Raji (cell line): Measurements from ENCODE around the gene NRXN2.

Source experiments
- POLR2A ChIP-seq: IDR thresholded peaks from 2 replicates; pipeline ENCODE4 v1.6.1; 2011; ENCODE audit warnings: low read depth, low read length, control low read depth; ENCODE audit not compliant: insufficient read depth

The NRXN2 gene

GRCh38 chr11:64577202-64577601 is 145.8 kb downstream of the NRXN2 start:
- TF ChIP-seq POLR2A, result no peak

GRCh38 chr11:64572143-64572542 is 150.9 kb downstream of the NRXN2 start:
- TF ChIP-seq POLR2A, result no peak

GRCh38 chr11:64571410-64572091 is 151.4 kb downstream of the NRXN2 start:
- TF ChIP-seq POLR2A, result no peak

DNA sequence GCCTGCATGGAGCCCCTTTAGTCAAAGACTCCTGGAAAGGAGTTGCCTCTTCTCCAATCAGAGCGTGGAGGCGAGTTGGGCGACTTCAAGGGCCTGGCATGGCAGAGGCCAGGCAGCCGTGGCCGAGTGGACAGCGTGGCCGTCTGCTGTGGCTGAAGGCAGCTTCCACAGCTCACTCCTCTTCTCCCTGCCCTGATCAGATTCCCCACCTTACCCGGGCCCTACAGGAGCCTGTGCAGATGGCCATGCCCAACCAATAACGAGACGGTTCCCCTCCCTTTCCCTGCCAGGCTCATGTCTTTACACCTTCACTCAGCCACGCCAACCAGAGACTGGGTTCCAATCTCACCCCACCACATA is 152.0 kb downstream of the NRXN2 start:
- TF ChIP-seq POLR2A, result no peak

GRCh38 chr11:64570341-64570740 is 152.7 kb downstream of the NRXN2 start:
- TF ChIP-seq POLR2A, result no peak

- TF ChIP-seq POLR2A, result no peak
These were observed 153.6 kb downstream of the NRXN2 start for GRCh38 chr11:64569300-64569970.

- no peak for TF ChIP-seq POLR2A
These were observed 154.3 kb downstream of the NRXN2 start for GRCh38 chr11:64568584-64569140.

DNA sequence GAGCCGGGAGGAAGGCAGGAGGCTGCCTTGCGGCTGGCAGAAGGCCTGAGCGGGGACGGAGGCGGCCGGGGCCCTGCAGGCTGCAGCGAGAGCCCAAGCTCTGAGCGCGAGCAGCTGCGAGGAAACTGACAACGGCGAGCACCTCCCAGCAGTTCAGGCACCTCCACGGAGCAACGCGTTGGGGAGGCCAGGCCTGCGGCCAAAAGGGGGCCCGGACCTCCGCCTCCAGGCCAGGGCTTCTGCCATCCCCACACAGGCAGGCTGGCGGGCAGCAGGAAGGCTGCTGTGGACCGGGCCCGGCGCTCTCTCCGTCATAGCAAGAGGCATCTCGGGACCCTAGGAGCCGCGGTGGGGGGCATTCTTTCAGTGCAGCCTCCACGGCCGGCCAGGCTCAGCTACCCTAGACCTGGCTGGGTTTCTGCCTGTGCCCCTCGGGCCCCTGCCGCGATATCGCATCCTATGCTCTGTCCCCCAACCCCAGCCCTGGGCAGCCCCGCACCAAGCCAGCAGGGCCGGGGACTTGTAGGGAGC is 154.9 kb downstream of the NRXN2 start:
- TF ChIP-seq POLR2A, result no peak

GRCh38 chr11:64566915-64567891 is 155.8 kb downstream of the NRXN2 start:
- TF ChIP-seq POLR2A, result no peak

DNA sequence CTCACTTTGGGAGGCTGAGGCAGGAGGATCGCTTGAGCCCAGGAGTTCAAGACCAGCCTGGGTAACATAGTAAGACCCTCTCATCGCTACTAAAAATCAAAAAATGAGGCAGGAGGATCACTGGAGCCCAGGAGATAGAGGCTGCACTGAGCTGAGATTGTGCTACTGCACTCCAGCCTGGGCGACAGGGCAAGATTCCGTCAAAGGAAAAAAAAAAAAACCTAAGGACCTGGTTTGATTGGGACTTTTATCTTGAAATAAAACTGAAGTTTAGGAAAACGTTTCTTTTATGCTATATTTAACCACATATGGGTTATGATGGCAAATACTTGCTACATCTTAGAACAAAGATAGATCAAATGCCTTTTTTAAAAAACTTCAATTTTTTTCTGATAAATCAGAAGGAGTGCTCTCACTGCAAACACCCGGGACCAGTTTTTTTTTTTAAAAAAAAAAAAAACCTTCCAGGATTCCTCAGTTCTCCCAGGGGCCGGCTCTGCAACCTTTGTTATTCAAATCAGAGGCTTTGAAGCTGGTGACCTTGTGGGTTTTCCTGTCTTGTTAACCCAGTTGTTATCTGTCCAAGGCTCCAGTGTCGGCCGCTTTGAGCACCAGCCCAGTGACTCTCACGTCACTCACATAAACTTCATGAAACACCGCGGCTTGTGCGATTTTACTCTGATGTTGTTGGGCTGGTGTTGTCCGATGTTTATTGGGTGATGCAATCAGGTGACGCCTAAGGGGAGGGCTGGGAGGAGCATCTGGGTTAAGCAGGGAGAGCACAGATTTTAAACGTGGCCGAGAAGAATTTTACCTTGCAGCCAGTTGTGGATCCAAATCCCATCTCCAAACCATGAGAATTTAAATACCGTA is 156.7 kb downstream of the NRXN2 start:
- TF ChIP-seq POLR2A, result no peak

DNA sequence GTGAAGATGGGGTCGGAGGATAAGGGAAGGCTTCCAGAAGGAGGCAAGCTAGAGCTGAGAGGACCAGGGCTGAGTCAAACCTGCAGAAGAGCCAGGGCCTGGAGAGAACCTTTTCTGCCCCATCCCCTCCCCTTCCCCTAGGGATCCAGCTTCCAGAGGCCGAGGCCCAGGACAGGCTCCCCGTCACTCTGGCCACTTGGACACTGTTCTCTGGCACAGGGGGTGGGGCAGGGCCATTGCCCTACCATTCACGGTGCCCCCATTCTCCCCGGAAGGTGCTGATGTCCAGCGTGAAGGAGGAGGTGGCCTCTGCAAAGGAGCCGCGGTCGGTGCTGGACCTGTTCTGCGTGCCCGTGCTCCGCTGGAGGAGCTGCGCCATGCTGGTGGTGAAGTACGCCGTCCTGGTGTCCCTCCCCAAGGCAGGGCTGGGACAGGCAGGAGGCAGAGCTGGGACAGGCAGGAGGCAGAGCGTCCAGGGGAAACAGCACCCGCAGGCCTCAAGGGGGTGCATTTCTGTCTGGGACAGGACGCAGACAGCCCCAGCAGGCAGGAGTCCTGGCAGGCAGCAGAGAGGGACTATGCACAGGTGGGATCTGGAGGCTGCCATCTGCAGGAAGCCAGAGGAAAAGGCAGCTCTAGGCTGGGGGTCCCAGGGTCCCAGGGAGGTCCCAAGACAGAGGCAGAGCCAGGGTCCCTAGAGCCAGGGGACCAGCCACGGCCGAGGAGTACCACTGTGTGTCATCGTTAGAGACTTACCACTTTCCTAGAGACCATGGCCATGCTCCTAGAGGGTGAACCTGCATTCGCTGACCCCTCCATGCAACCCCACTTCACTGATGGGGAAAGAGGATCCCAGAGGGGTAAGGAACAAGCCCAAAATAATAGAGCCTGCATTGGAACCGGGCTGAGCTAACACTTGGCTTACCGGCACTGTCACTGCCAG is 157.8 kb downstream of the NRXN2 start:
- TF ChIP-seq POLR2A, result no peak

GRCh38 chr11:64564419-64564818 is 158.6 kb downstream of the NRXN2 start:
- no peak for TF ChIP-seq POLR2A

DNA sequence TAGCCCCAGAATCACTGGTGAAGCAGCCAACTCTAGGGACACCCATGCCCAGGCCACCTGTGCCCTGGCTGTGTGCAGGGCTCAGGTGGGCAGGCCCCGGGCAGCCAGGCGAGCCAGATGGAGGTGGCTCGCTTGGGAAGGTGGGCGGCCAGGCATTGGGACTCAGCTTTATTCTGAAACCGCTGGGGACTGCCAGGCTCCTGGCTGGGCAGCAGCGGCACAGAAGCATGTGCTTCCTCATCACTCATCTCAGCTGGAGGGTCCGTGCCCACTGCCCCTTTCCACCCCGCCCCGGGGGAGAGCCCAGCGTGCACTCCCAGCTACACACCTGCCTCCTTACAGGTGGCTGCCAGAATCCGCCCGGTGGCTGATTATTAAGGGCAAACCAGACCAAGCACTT is 159.0 kb downstream of the NRXN2 start:
- no peak for TF ChIP-seq POLR2A

DNA sequence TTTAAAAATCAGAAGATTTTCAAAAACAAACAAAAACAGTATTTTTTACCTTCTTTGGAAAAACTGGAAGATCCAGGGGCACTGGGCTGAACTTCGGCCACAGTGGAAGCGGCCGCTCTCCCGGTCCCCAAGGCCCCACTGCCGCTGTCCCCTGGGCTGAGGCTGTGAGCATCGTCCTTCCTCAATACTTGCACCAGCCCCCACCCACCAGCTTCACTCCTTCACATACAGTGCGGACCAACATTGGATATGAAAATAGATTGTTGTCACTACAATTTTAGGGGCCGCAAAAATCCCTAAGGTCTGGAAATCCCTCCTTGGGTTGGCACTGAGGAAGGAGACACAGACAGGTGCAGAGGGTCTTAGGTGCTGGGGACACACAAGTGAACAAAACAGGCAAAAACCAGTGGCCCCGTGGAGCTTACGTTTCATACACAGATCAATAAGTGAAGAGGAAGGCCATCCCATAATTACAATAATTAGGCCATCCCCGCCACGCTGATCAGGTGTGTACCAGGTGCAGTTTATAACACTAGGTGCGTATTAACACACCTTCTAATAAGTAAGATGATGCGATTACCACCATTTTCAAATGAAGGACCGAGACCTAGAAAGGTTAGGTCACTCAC is 160.2 kb downstream of the NRXN2 start:
- TF ChIP-seq POLR2A, result no peak
